Naive B cell (primary cell): ENCODE results near the gene WNT9A. TPM values are rescaled to one million over a fixed set of nuclear protein-coding genes. Genes with fewer than 3 reads are reported as not detected.
"Not testable (repeated sequence)": the region's sequence is repeated elsewhere in the genome, so short reads cannot be mapped to it uniquely, and the experiment has no call there.

Experiments
- ATAC-seq, 2 donors: fragments of 150-1000 bp; cut with Tn5 transposase; 2 replicates each; pipeline ENCODE4 v1.10.0; 2021; ENCODE audit warnings: low read depth in 2 of 2, mild to moderate bottlenecking in 2 of 2, moderate library complexity in 2 of 2
- DNase-seq: peaks from one replicate; pipeline ENCODE4 v3.0.0; 2022
- H3K27ac Mint-ChIP-seq, 6 donors: one replicate each; pipeline ENCODE4 v1.8.0; 2020 to 2022; ENCODE audit warnings: mild to moderate bottlenecking in 6 of 6, mixed read lengths in 6 of 6, moderate library complexity in 5 of 6, inconsistent platforms in 2 of 6
- H3K27me3 Mint-ChIP-seq, 3 donors: one replicate each; pipeline ENCODE4 v1.8.0; 2021 to 2022; ENCODE audit warnings: mixed read lengths in 3 of 3, mild to moderate bottlenecking in 1 of 3
- H3K36me3 Mint-ChIP-seq, 2 donors: one replicate each; pipeline ENCODE4 v1.8.0; 2020 to 2022; ENCODE audit warnings: mixed read lengths in 2 of 2, inconsistent platforms in 1 of 2, mild to moderate bottlenecking in 1 of 2
- H3K4me1 Mint-ChIP-seq, 3 donors: one replicate each; pipeline ENCODE4 v1.8.0; 2020 to 2022; ENCODE audit warnings: mixed read lengths in 3 of 3, inconsistent platforms in 1 of 3, mild to moderate bottlenecking in 1 of 3, moderate library complexity in 1 of 3
- H3K4me3 Mint-ChIP-seq, 8 donors: one replicate each; pipeline ENCODE4 v1.8.0; 2020 to 2022; ENCODE audit warnings: mild to moderate bottlenecking in 8 of 8, mixed read lengths in 8 of 8, moderate library complexity in 8 of 8, inconsistent platforms in 2 of 8
- H3K9me3 Mint-ChIP-seq, 7 donors: one replicate each; pipeline ENCODE4 v1.8.0; 2020 to 2022; ENCODE audit warnings: mixed read lengths in 7 of 7, mild to moderate bottlenecking in 5 of 7, inconsistent platforms in 2 of 7, moderate library complexity in 1 of 7
- polyA plus RNA-seq, 6 donors: library from polyadenylated mRNA; unstranded; fragments of 300-500 nt; fragmentation: Illumina TruSeq; gene quantifications; one replicate each; pipeline ENCODE4 v1.2.3, GENCODE V29; 2021; ENCODE audit warnings: low read depth in 6 of 6

WNT9A gene, protein sequence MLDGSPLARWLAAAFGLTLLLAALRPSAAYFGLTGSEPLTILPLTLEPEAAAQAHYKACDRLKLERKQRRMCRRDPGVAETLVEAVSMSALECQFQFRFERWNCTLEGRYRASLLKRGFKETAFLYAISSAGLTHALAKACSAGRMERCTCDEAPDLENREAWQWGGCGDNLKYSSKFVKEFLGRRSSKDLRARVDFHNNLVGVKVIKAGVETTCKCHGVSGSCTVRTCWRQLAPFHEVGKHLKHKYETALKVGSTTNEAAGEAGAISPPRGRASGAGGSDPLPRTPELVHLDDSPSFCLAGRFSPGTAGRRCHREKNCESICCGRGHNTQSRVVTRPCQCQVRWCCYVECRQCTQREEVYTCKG
- polyA plus RNA-seq, result not detected

DNA sequence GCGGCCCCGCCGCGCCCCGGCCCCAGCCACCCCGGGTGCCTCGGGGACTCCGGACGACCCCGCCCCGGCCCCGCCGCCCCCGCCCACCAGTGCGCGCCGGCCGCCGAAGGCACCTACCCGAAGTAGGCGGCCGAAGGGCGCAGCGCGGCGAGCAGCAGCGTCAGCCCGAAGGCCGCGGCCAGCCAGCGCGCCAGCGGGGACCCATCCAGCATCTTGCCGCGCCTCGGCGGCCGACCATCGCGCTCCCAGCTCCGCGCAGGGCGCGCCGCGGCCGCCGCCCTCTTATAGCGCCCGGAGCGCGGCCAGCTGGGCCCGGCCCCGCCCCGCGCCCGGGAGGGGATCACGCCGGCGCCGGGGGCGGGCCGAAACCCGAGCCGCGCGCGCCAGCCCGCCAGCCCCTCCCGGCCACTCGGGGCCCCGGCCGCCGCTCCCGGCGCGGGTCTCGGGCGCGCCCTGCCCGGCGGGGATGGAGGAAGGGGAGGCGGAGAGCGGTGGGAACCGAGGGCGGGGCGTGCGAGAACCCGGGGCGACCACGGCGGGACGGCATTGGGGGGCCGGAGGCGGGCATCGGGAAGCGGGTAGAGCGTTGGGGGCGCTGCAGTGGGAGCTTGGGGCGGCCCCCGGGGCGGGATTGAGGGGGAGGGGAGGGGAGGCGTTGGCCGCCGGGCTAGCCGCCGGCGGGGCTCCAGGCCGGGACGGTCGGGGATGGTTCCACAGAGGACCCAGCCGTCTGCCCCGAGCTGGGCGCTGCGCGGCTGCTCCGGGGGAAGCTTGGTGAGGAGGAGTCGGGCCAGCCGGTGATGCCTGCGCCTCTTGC is at the start of gene WNT9A:
Gene WNT9A (minus strand): TSS at position 257 of the 817 bp plus-strand sequence. CDS start 45 bp downstream, at position 212.
- Mint-ChIP-seq H3K4me3 (peak within 1 kb of the TSS; percentile 51 to 87 (median 72)), H3K27ac (peak within 1 kb of the TSS in 2 of 6 donors; percentile 69 to 76), H3K36me3 (no peaks in the 10 kb centered on the region), H3K27me3 (peaks cover 13 to 59% (median 55%) of the 10 kb centered on the region in 3 donors), H3K9me3 (no peaks in the 10 kb centered on the region), H3K4me1 (peaks cover 0 to 18% (median 10%) of the 10 kb centered on the region in 3 donors)
- ATAC-seq (peak in 1 of 2 donors; percentile 33), DNase-seq (no peak)

DNA sequence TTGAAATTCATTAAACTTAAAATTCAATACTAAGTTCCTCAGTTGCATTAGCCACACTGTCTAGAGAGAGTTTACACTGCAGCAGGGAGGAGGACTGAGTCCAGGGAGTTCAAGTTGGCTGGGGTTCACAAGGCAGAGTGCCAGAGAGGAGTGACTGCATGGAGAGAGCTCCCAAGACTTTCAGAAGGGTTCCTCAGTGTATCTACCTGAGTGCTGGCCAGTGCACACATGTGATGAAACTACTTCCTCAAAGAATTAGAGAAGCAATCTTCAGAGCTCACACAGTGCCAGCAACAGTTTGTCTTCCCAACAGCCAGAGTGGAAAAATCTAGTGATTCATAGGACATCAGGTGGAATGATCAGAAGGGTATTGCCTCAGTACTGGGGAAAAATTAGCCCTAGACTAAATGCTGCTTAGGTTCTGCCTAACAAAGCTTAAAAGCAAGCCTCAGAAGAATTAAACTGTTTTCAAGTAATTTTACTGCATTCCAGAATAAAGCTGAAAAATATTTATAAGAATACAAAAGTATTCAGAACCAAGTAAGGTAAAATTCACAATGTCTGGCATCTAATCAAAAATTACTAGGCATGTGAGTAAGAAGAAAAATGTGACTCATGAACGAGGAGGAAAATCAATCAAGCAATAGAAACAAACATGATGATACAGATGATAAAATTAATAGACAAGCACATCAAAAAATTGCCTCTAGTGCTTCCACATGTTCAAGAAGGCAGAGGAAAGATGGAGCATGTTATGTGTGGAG is 48.6 kb upstream of the WNT9A start:
- Mint-ChIP-seq H3K36me3 (peaks cover 5 to 23% of the 10 kb centered on the region in 2 donors), H3K9me3 (peaks cover 17 to 41% (median 28%) of the 10 kb centered on the region in 7 donors), H3K27ac (no peak overlapping the region), H3K27me3 (peaks cover 19 to 64% (median 26%) of the 10 kb centered on the region in 3 donors), H3K4me3 (no peak overlapping the region), H3K4me1 (peaks cover 0 to 8% (median 5%) of the 10 kb centered on the region in 3 donors)
- ATAC-seq (no peak), DNase-seq (no peak)

DNA sequence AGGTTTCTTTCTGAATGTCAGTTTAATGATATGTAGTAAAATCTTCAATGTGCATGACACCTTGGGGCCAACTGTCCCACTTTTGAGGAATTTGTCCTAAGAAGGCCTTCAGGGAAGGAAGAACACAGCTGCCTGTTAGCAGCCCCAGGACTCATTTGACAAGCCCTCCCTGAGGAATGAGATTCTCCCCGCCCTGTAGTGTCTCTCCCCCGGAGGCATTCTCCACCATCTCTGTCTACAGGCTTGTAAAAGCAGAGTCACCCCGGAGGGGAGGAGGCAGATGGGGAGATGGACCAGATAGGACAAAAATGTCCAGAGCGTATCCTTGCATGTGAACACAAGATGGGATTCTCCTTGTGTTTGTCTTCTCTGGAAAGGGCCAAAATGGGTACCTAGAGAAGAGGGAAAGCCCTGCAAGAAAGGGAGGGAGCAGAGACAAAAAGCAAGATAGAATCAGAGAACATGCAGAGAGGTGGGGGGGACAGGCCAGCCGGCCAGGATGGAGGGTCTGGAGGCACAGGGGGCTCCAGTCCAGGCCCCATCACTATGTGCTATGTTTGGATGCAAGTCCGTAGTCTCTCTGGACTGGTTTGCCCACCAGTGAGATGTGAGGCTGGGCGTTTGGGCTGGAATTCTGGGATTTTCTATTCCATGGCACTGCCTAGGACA is 47.0 kb upstream of the WNT9A start:
- no peak for DNase-seq
- Mint-ChIP-seq H3K27me3 (peaks cover 20 to 65% (median 22%) of the 10 kb centered on the region in 3 donors), H3K27ac (no peak overlapping the region), H3K36me3 (peaks cover 5 to 31% of the 10 kb centered on the region in 2 donors), H3K4me1 (peaks cover 0 to 8% (median 5%) of the 10 kb centered on the region in 3 donors), H3K9me3 (peaks cover 17 to 47% (median 32%) of the 10 kb centered on the region in 7 donors), H3K4me3 (no peak overlapping the region)
- ATAC-seq, result no peak

DNA sequence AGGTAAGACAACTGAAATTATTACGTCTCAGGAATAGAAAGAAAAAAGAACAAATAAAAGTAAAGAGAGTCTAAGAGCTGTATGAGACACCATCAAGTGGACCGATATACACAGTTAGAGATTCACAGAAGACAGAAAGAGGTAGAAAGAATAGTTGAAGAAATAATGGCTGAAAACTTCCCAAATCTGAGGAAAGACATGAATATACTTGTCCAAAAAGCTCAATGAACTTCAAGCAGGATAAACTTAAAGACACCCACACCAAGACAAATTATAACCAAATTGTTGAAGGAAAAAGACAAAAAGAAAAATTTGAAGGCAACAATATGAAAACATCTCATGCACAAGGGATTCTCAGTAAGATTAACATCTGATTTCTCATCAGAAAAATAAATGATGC is 39.4 kb upstream of the WNT9A start:
- DNase-seq, result no peak
- Mint-ChIP-seq H3K27ac (no peak overlapping the region), H3K4me1 (no peaks in the 10 kb centered on the region), H3K27me3 (peaks cover 19 to 41% (median 27%) of the 10 kb centered on the region in 3 donors), H3K4me3 (no peak overlapping the region), H3K9me3 (peaks cover 4 to 33% (median 13%) of the 10 kb centered on the region in 7 donors), H3K36me3 (peaks cover 0 to 16% of the 10 kb centered on the region in 2 donors)
- no peak for ATAC-seq

DNA sequence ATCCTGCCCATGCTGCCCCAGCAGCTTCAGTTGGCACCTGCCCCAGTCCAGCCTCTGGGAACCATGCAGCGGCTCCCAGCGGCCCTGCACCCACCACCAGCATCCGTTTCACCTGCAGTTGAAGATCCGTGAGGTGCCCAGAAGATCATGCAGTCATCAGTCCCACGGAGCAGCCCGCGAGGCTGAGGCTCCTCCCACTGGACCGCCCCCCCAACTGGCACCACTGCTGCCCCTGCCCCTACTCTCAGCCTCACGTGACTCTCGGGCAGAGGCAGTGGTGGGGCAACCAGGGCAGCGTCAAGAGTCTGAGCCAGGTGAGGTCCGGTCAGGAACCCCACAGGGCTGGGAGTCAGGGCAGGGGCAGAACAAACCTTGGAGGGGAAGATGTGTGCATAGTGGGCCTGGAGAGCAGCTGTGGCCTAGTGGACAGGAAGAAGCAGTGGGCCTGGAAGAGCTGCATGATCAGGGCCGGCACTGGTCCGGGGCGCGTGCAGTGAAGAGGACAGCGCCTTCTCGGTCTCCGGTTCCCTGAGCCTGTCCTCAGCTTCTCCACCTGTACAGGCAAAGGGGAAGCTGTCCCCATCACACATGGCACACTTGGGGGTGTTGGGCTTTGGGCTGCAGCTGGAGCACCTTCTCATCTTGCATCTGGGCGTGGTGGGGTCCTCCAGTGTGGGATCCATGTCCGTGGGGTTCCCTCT is 28.0 kb upstream of the WNT9A start:
- H3K4me3 Mint-ChIP-seq, H3K4me1 Mint-ChIP-seq, H3K9me3 Mint-ChIP-seq, H3K27me3 Mint-ChIP-seq, H3K36me3 Mint-ChIP-seq, DNase-seq, ATAC-seq: not testable (repeated sequence)
- peak overlapping the region in 1 of 6 donors; percentile 24 for H3K27ac Mint-ChIP-seq

DNA sequence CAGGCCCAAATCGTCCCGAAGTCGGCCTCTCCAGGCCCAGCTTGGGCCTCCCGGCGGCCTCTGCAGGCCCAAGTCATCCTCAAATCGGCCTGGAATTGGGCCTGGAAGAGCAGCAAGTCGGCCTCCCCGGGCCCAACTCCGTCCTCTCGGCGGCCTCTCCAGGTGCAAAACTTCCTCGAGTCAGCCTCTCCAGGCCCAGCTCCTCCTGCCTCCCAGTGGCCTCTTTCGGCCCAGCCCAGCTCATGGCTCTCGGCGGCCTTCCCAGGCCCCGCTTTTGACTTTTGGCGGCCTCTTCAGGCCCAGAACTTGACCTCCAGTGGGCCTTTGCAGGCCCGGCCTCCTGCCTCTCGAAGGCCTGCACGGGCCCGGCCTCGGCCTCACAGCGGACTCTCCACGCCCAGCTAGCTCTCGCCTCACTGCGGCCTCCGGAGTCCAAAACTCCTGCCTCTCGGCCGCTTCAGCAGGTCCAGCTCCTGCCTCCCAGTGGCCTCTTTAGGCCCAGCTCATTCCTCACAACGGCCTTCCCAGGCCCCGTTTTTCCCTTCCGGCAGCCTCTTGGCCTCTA is 26.1 kb upstream of the WNT9A start:
- not testable (repeated sequence) for H3K4me3 Mint-ChIP-seq, H3K36me3 Mint-ChIP-seq, H3K27me3 Mint-ChIP-seq, DNase-seq, ATAC-seq, H3K4me1 Mint-ChIP-seq, H3K27ac Mint-ChIP-seq, H3K9me3 Mint-ChIP-seq

DNA sequence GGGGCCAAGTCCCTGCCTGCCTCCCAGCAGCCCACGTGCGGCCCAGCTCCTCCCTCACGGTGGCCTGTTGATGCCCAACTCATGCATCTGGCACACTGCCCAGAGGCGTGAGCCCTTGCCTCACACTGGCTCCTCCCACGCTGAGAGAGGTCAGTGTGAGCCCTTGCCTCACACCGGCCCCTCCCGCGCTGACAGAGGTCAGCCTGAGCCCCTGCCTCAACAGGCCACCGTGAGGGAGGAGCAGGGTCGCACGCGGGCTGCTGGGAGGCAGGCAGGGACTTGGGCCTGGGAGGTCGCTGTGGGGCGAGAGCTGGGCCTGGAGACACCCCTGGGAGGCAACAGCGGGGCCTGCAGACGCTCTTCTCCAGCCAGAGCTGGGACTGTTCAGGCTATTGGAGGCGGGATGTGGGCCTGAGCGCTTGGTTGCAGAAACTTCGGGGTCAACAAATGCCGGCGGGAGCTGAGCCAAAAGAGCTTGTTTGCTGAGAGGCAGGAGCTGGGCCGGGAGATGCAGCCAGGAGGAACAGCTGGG is 25.2 kb upstream of the WNT9A start:
- H3K36me3 Mint-ChIP-seq, H3K4me3 Mint-ChIP-seq, DNase-seq, H3K27me3 Mint-ChIP-seq, H3K27ac Mint-ChIP-seq, H3K9me3 Mint-ChIP-seq, H3K4me1 Mint-ChIP-seq, ATAC-seq: not testable (repeated sequence)

DNA sequence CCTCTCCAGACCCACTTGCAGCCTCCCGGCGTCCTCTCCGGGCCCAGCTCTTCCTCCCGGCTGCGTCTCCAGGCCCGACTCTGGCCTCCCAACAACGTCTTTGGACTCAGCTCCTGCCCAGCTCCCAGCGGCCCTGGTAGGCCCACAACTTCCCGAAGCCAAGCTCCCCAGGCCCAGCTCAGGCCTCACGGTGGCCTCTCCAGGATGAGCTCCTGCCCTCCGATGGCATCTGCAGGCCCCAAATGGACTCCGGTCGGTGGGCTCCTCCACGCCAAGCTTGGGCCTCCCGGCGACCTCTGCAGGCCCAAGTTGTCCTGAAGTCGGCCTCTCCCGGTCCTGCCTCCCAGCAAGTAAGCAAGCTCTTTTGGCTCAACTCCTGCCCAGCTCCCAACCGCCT is 24.5 kb upstream of the WNT9A start:
- not testable (repeated sequence) for H3K4me1 Mint-ChIP-seq, H3K27ac Mint-ChIP-seq, H3K27me3 Mint-ChIP-seq, ATAC-seq, DNase-seq, H3K4me3 Mint-ChIP-seq, H3K36me3 Mint-ChIP-seq, H3K9me3 Mint-ChIP-seq

DNA sequence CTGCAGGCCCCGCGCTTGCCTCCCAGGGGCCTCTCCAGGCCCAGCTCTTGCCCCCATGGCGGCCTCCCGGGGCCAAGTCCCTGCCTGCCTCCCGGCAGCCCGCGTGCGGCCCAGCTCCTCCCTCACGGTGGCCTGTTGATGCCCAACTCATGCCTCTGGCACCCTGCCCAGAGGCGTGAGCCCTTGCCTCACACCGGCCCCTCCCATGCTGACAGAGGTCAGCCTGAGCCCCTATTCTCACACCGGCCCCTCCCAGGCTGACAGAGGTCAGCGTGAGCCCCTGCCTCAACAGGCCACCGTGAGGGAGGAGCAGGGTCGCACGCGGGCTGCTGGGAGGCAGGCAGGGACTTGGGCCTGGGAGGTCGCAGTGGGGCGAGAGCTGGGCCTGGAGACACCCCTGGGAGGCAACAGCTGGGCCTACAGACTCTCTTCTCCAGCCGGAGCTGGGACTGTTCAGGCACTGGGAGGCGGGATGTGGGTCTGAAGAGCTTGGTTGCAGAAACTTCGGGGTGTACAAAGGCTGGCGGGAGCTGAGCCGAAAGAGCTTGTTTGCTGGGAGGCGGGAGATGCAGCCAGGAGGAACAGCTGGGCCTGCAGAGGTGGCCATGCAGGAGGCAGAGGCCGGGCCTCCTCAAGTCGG is 24.0 kb upstream of the WNT9A start:
- H3K4me1 Mint-ChIP-seq, ATAC-seq, DNase-seq, H3K4me3 Mint-ChIP-seq, H3K27ac Mint-ChIP-seq, H3K9me3 Mint-ChIP-seq, H3K36me3 Mint-ChIP-seq, H3K27me3 Mint-ChIP-seq: not testable (repeated sequence)

DNA sequence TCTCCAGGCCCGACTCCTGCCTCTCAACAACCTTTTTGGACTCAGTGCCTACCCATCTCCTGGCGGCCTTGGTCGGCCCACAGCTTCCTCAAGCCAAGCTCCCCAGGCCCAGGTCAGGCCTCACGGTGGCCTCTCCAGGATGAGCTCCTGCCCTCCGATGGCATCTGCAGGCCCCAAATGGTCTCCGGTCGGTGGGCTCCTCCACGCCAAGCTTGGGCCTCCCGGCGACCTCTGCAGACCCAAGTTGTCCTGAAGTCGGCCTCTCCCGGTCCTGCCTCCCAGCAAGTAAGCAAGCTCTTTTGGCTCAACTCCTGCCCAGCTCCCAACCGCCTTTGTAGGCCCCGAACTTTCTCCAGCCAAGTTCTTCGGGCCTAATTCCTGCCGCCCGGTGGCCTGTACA is 23.5 kb upstream of the WNT9A start:
- H3K4me3 Mint-ChIP-seq, DNase-seq, H3K4me1 Mint-ChIP-seq, ATAC-seq, H3K9me3 Mint-ChIP-seq, H3K27ac Mint-ChIP-seq, H3K27me3 Mint-ChIP-seq, H3K36me3 Mint-ChIP-seq: not testable (repeated sequence)

DNA sequence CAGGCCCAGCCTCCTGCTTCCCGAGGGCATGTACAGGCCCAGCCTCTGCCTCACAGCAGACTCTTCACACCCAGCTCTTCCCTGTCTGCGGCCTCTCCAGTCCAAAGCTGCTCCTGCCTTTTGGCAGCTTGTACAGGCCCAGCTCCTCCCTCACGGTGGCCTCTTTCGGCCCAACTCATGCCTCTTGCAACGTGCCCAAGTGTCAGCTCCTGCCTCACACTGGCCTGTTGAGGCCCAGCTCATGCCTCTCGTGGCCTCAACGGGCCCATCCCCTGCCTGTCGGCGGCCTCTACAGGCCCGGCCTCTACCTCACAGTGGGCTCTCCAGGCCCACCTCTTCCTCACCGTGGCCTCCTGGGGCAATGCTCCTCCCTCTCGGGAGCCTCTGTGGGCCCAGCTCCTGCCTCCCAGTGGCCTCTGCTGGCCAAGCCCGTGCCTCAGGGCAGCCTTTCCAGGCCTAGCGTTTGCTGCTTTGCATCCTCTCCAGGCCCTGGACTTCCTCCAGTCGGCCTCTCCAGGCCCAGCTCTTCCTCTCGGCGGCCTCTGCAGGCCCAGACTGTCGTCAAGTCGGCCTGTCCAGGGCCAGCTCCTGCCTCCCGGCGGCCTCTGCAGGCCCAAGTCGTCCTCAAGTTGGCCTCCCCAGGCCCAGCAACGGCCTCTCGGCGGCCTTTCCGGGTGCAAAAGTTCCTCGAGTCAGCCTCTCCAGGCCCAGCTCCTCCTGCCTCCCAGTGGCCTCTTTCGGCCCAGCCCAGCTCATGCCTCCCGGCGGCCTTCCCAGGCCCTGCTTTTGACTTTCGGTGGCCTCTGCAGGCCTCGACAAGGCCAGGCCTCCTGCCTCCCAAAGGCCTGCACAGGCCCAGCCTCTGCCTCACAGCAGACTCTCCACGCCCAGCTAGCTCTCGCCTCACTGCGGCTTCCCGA is 22.6 kb upstream of the WNT9A start:
- not testable (repeated sequence) for ATAC-seq, H3K36me3 Mint-ChIP-seq, DNase-seq, H3K27ac Mint-ChIP-seq, H3K4me3 Mint-ChIP-seq, H3K27me3 Mint-ChIP-seq, H3K9me3 Mint-ChIP-seq, H3K4me1 Mint-ChIP-seq
